Measurements from ENCODE around the gene HLA-DOA. TPM values are rescaled to one million over a fixed set of nuclear protein-coding genes. Genes with fewer than 3 reads are reported as not detected.

HLA-DOA gene
- polyA plus RNA-seq, 1 donor = 7.5 TPM

DNA sequence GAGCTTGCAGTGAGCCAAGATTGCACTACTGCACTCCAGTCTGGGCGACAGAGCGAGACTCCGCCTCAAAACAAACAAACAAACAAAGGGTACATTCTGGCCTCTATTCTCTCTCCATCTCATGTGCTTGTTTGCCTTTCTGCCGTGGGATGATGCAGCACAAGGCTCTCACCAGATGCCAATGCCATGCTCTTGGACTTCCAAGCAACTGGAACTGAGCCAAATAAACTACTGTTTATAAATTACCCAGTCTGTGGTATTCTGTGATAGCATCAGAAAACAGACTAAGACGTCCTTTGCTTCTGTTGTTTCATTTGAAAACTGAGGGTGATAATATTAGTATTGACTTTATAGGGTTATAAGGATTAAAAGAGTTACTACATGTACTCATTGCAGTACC lies 44.6 kb downstream of the HLA-DOA start:
- Histone ChIP-seq H3K36me3 (ENCODE audit: control insufficient read depth, insufficient read depth, low read length) (no peaks in the 10 kb centered on the region), H3K4me3 (ENCODE audit: low read length) (no peak overlapping the region), H3K4me1 (ENCODE audit: control insufficient read depth, insufficient read depth, low read length) (peaks cover 5% of the 10 kb centered on the region), H3K9me3 (ENCODE audit: control insufficient read depth, low read depth, low read length) (no peaks in the 10 kb centered on the region), H3K27ac (ENCODE audit: low read length) (no peak overlapping the region), H3K27me3 (ENCODE audit: control insufficient read depth, insufficient read depth, low read length) (no peaks in the 10 kb centered on the region)
- 90% methylated on average over 1 of the region's 5 CpGs for WGBS (ENCODE audit: insufficient coverage, low lambda C conversion rate)
- no peak for DNase-seq

DNA sequence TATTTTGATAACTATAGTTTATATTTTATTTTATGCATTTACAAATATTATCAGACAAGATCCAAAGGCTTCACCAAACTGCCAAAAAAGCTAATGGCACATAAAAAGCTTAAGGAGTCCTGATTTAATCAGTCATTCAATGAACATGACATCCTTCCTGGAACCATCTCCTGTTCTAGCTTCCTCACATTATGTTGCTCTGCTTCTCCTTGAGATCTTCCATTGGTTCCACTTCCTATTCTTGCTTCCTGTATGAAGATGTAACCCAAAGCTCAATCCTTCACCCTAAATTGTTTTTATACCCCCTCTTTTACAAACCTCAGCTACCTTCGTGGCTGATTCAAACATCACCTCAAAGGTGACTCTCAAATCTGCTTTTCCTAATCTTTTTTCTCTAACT lies 45.5 kb downstream of the HLA-DOA start:
- Histone ChIP-seq H3K4me1 (ENCODE audit: control insufficient read depth, insufficient read depth, low read length) (peaks cover 5% of the 10 kb centered on the region), H3K36me3 (ENCODE audit: control insufficient read depth, insufficient read depth, low read length) (no peaks in the 10 kb centered on the region), H3K27ac (ENCODE audit: low read length) (no peak overlapping the region), H3K4me3 (ENCODE audit: low read length) (no peak overlapping the region), H3K9me3 (ENCODE audit: control insufficient read depth, low read depth, low read length) (no peaks in the 10 kb centered on the region), H3K27me3 (ENCODE audit: control insufficient read depth, insufficient read depth, low read length) (no peaks in the 10 kb centered on the region)
- WGBS (ENCODE audit: insufficient coverage, low lambda C conversion rate) = 80% methylated on average over 1 of the region's 1 CpG
- no peak for DNase-seq

DNA sequence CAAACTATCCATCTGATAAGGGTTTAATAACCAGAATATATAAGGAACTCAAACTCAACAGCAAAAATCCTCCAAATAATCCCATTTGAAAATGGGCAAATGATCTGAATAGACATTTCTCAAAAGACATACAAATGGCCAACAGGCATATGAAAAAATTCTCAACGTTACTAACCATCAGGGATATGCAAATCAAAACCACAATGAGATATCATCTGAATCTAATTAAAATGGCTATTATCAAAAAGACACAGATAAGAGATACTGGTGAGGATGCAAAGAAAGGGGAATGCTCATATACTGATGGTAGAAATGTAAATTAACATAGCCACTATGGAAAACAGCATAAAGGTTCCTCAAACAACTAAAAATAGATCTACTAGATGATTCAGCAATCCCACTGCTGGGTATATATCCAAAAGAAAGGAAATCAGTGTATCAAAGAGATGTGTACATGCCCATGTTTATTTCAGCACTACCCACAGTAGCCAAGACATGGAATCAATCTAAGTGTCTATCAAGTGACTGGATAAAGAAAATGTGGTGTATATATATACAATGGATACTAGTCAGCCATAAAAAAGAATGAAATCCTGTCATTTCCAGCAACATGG lies 47.1 kb downstream of the HLA-DOA start:
- H3K36me3 ChIP-seq (ENCODE audit: control insufficient read depth, insufficient read depth, low read length) = no peaks in the 10 kb centered on the region
- H3K4me3 ChIP-seq (ENCODE audit: low read length) = no peak overlapping the region
- peaks cover 4% of the 10 kb centered on the region for H3K4me1 ChIP-seq (ENCODE audit: control insufficient read depth, insufficient read depth, low read length)
- WGBS (ENCODE audit: insufficient coverage, low lambda C conversion rate) = no CpG with 5 or more reads among the region's 1 CpG
- no peak for DNase-seq
- no peak overlapping the region for H3K27ac ChIP-seq (ENCODE audit: low read length)
- no peaks in the 10 kb centered on the region for H3K27me3 ChIP-seq (ENCODE audit: control insufficient read depth, insufficient read depth, low read length)
- no peaks in the 10 kb centered on the region for H3K9me3 ChIP-seq (ENCODE audit: control insufficient read depth, low read depth, low read length)

DNA sequence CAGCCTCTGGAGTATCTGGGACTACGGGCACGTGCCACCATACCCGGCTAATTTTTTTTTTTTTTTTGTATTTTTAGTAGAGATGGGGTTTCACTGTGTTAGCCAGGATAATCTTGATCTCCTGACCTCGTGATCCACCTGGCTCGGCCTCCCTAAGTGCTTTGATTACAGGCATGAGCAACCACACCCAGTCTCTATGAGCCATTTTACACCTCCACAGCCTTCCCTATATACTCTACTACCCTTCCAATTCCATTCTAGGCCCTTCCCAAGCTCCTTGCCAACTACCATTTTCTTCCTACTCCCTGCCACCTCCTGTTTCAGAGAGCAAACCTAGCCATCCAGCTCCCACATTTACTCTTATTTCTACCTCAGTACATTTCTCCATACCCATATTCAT lies 48.8 kb downstream of the HLA-DOA start:
- Histone ChIP-seq H3K4me1 (ENCODE audit: control insufficient read depth, insufficient read depth, low read length) (no peaks in the 10 kb centered on the region), H3K27me3 (ENCODE audit: control insufficient read depth, insufficient read depth, low read length) (no peaks in the 10 kb centered on the region), H3K4me3 (ENCODE audit: low read length) (no peak overlapping the region), H3K36me3 (ENCODE audit: control insufficient read depth, insufficient read depth, low read length) (no peaks in the 10 kb centered on the region), H3K9me3 (ENCODE audit: control insufficient read depth, low read depth, low read length) (no peaks in the 10 kb centered on the region), H3K27ac (ENCODE audit: low read length) (no peak overlapping the region)
- WGBS (ENCODE audit: insufficient coverage, low lambda C conversion rate) = 80% methylated on average over 2 of the region's 5 CpGs
- no peak for DNase-seq

DNA sequence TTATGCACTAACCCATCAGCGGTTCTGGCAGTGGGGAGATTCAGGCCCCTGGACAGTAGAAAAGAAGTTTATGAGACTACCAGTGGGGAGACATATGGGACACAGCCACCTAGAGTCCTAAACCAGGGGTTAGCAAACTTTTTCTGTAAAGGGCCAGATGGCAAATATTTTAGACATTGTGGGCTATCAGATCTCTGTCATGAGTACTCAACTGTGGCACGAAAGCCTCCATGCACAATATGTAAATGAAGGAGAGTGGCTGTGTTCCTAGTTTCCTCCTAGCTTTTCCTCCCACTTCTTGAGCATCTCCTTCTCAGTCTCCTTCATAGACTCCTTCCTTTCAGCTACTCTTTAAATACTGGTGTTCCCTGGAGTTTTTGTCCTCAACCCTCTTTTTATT lies 53.2 kb downstream of the HLA-DOA start:
- H3K4me1 ChIP-seq (ENCODE audit: control insufficient read depth, insufficient read depth, low read length) = no peaks in the 10 kb centered on the region
- H3K36me3 ChIP-seq (ENCODE audit: control insufficient read depth, insufficient read depth, low read length) = no peaks in the 10 kb centered on the region
- no peaks in the 10 kb centered on the region for H3K27me3 ChIP-seq (ENCODE audit: control insufficient read depth, insufficient read depth, low read length)
- 100% methylated on average over 1 of the region's 2 CpGs for WGBS (ENCODE audit: insufficient coverage, low lambda C conversion rate)
- H3K27ac ChIP-seq (ENCODE audit: low read length) = no peak overlapping the region
- no peak overlapping the region for H3K4me3 ChIP-seq (ENCODE audit: low read length)
- no peak for DNase-seq
- no peaks in the 10 kb centered on the region for H3K9me3 ChIP-seq (ENCODE audit: control insufficient read depth, low read depth, low read length)

DNA sequence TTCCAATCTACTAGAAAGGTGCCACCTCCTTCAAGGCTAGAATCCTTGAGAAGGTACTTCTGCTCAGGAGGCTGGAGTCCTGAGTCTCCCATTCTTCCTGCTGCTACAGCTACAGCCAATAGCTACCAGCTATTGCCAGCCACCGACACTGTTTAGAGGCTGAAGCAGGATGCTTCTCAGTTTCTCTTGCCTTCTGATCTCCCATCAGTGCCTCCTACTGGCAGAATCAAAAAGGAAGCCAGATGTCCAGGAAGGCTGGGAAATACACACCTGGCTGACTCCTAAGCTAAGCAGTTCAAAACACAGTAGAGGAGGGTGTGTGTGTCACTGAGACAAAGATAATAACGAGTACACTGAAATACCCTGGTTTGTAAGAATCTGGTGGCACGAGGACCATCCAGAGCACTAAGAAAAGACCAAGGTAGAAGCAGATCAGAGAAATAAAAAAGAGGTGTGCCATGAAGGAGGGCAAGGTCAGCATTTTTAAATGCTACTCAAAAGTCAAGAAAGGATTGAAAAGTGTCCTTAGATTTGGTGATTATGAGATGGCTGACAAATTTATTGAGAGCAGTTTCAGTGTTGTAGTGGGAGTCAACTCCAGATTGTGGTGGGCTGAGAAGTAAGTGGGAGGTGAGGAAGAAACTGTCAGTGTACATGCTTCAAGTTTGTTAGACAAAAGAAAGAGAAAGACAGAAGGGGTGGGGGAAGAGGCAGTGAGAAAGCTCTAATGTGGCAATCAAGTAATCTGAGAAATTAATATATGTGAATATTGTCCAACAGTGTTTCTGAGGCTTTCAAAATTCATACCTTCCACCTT lies 54.2 kb downstream of the HLA-DOA start:
- DNase-seq = peak in 1 of 2 donors; percentile 53
- Histone ChIP-seq H3K9me3 (ENCODE audit: control insufficient read depth, low read depth, low read length) (no peaks in the 10 kb centered on the region), H3K27me3 (ENCODE audit: control insufficient read depth, insufficient read depth, low read length) (no peaks in the 10 kb centered on the region), H3K4me3 (ENCODE audit: low read length) (no peak overlapping the region), H3K4me1 (ENCODE audit: control insufficient read depth, insufficient read depth, low read length) (no peaks in the 10 kb centered on the region), H3K27ac (ENCODE audit: low read length) (no peak overlapping the region), H3K36me3 (ENCODE audit: control insufficient read depth, insufficient read depth, low read length) (no peaks in the 10 kb centered on the region)
- 40% methylated on average over 1 of the region's 3 CpGs for WGBS (ENCODE audit: insufficient coverage, low lambda C conversion rate)

DNA sequence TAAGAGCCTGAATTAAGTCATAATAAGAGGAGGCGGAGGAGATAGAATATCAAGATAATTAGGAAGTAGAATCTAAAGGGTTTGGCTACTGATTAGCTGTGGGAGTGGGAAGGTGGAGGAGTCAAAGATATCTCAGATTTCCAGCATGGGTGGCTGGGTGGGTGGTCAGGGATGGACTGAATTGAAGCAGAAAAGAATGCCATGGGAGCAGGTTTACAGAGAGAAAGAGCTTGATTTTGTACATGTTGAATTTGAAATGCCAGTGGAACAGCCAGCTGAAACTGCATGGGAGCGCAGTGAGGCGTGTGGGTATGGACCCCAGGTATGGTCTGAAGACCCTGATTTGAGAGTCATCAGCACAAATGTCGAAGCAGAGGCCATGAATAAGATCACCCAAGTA lies 55.1 kb downstream of the HLA-DOA start:
- Histone ChIP-seq H3K27ac (ENCODE audit: low read length) (no peak overlapping the region), H3K4me3 (ENCODE audit: low read length) (no peak overlapping the region), H3K36me3 (ENCODE audit: control insufficient read depth, insufficient read depth, low read length) (no peaks in the 10 kb centered on the region), H3K9me3 (ENCODE audit: control insufficient read depth, low read depth, low read length) (no peaks in the 10 kb centered on the region), H3K27me3 (ENCODE audit: control insufficient read depth, insufficient read depth, low read length) (no peaks in the 10 kb centered on the region), H3K4me1 (ENCODE audit: control insufficient read depth, insufficient read depth, low read length) (no peaks in the 10 kb centered on the region)
- DNase-seq = no peak
- WGBS (ENCODE audit: insufficient coverage, low lambda C conversion rate) = 78% methylated on average over 3 of the region's 4 CpGs

Other genes with a start within 250 kb of the HLA-DOA start
- 1.9 TPM for gene HLA-DQB2, start 246.1 kb downstream of the HLA-DOA start, polyA plus RNA-seq
- gene HLA-DOB, start 192.6 kb downstream of the HLA-DOA start, polyA plus RNA-seq = 0.94 TPM
- gene TAP2, start 170.9 kb downstream of the HLA-DOA start, polyA plus RNA-seq = 13.3 TPM
- 47.3 TPM for gene PSMB8, start 165.5 kb downstream of the HLA-DOA start, polyA plus RNA-seq
- 18.7 TPM for gene TAP1, start 155.9 kb downstream of the HLA-DOA start, polyA plus RNA-seq
- 21.7 TPM for gene PSMB9, start 155.4 kb downstream of the HLA-DOA start, polyA plus RNA-seq
- gene HLA-DMB, start 68.6 kb downstream of the HLA-DOA start, polyA plus RNA-seq = 23.9 TPM
- 25.4 TPM for gene HLA-DMA, start 56.5 kb downstream of the HLA-DOA start, polyA plus RNA-seq
- gene BRD2, start 41.0 kb downstream of the HLA-DOA start, polyA plus RNA-seq = 222 TPM
- gene HLA-DPA1, start 64.1 kb upstream of the HLA-DOA start, polyA plus RNA-seq = 163 TPM
- 75.0 TPM for gene HLA-DPB1, start 66.4 kb upstream of the HLA-DOA start, polyA plus RNA-seq
- 5.3 TPM for gene COL11A2, start 182.9 kb upstream of the HLA-DOA start, polyA plus RNA-seq
- gene RXRB, start 191.1 kb upstream of the HLA-DOA start, polyA plus RNA-seq = 45.5 TPM
- 95.2 TPM for gene SLC39A7, start 191.3 kb upstream of the HLA-DOA start, polyA plus RNA-seq
- 35.9 TPM for gene HSD17B8, start 195.1 kb upstream of the HLA-DOA start, polyA plus RNA-seq
- 43.2 TPM for gene RING1, start 198.9 kb upstream of the HLA-DOA start, polyA plus RNA-seq

Measured in large intestine (tissue), 3 donors.